OCI-LY1 (cell line): Measurements from ENCODE around the gene DYSF.

Experiments used
- H2AFZ ChIP-seq: fragments of 200-600 bp; sonication (generic), shearing (Covaris generic); 2 replicates; pipeline ENCODE4 v1.6.0; 2014; ENCODE audit warnings: antibody characterized with exemption, mild to moderate bottlenecking, low read length
- H3F3A ChIP-seq: fragments of 200-600 bp; sonication (generic), shearing (Covaris generic); 2 replicates; pipeline ENCODE4 v1.6.0; 2014; ENCODE audit warnings: mild to moderate bottlenecking, antibody characterized with exemption, low read length, moderate library complexity; ENCODE audit not compliant: insufficient read depth
- H3K27ac ChIP-seq: fragments of 200-600 bp; sonication (generic); 2 replicates; pipeline ENCODE4 v1.5.1; 2014; ENCODE audit warnings: low read length, mixed run types, mild to moderate bottlenecking, low read depth; ENCODE audit not compliant: poor library complexity, severe bottlenecking
- H3K27me3 ChIP-seq: fragments of 200-600 bp; sonication (generic); 2 replicates; pipeline ENCODE4 v1.6.0; 2014; ENCODE audit warnings: antibody characterized with exemption, mild to moderate bottlenecking, low read length, moderate library complexity; ENCODE audit not compliant: insufficient read depth
- H3K36me3 ChIP-seq: fragments of 200-600 bp; sonication (generic); 2 replicates; pipeline ENCODE4 v1.6.1; 2014; ENCODE audit warnings: mild to moderate bottlenecking, antibody characterized with exemption, low read length, moderate library complexity, mixed read lengths; ENCODE audit not compliant: insufficient read depth
- H3K4me1 ChIP-seq: fragments of 200-600 bp; sonication (generic); 2 replicates; pipeline ENCODE4 v1.5.1; 2014; ENCODE audit warnings: mild to moderate bottlenecking, low read length, moderate library complexity; ENCODE audit not compliant: insufficient read depth, severe bottlenecking
- H3K4me2 ChIP-seq: fragments of 200-600 bp; sonication (generic), shearing (Covaris generic); 2 replicates; pipeline ENCODE4 v1.6.1; 2014; ENCODE audit warnings: low read length
- H3K4me3 ChIP-seq: fragments of 200-600 bp; sonication (generic); 2 replicates; pipeline ENCODE4 v1.5.1; 2014; ENCODE audit warnings: low read length, low read depth, mild to moderate bottlenecking, mixed read lengths; ENCODE audit not compliant: poor library complexity, severe bottlenecking
- H3K79me2 ChIP-seq: fragments of 200-600 bp; shearing (Covaris generic); 2 replicates; pipeline ENCODE4 v1.6.1; 2016; ENCODE audit warnings: mixed run types, low read length, mixed read lengths; ENCODE audit not compliant: insufficient read depth
- H3K9ac ChIP-seq: fragments of 200-600 bp; sonication (generic), shearing (Covaris generic); 2 replicates; pipeline ENCODE4 v1.6.1; 2014; ENCODE audit warnings: mild to moderate bottlenecking, low read length, mixed read lengths
- H3K9me2 ChIP-seq: fragments of 200-600 bp; sonication (generic), shearing (Covaris generic); 2 replicates; pipeline ENCODE4 v1.6.1; 2014; ENCODE audit warnings: low read depth, mild to moderate bottlenecking, low read length, mixed read lengths
- H3K9me3 ChIP-seq: fragments of 200-600 bp; shearing (Covaris generic); 2 replicates; pipeline ENCODE4 v1.6.1; 2014; ENCODE audit warnings: low read length, mixed read lengths
- H4K20me1 ChIP-seq: fragments of 200-600 bp; sonication (generic), shearing (Covaris generic); 2 replicates; pipeline ENCODE4 v1.6.0; 2016; ENCODE audit warnings: mild to moderate bottlenecking, low read length; ENCODE audit not compliant: insufficient read depth
- CTCF ChIP-seq: fragments of 200-600 bp; sonication (generic), shearing (Covaris generic); IDR thresholded peaks from 2 replicates; pipeline ENCODE4 v1.5.1; 2017; ENCODE audit warnings: mild to moderate bottlenecking, antibody characterized with exemption, low read length, moderate library complexity, mixed read lengths
- EZH2 ChIP-seq: fragments of 200-600 bp; sonication (generic), shearing (Covaris generic); IDR thresholded peaks from 2 replicates; pipeline ENCODE4 v1.8.0; 2017; ENCODE audit warnings: borderline replicate concordance, mixed run types, mild to moderate bottlenecking, antibody characterized with exemption, low read length, moderate library complexity, mixed read lengths

Gene DYSF

GRCh38 chr2:71494523-71495155, 41.3 kb downstream of the DYSF start:
- Histone ChIP-seq H3K27me3 (no peaks in the 10 kb centered on the region), H3K4me2 (no peak overlapping the region), H3K9me3 (no peaks in the 10 kb centered on the region), H2AFZ (no peak overlapping the region), H3K9ac (no peak overlapping the region), H4K20me1 (no peaks in the 10 kb centered on the region), H3K79me2 (no peaks in the 10 kb centered on the region), H3K9me2 (no peaks in the 10 kb centered on the region), H3K36me3 (no peaks in the 10 kb centered on the region), H3K4me1 (no peaks in the 10 kb centered on the region), H3K27ac (no peak overlapping the region), H3F3A (no peaks in the 10 kb centered on the region), H3K4me3 (no peak overlapping the region)
- TF ChIP-seq CTCF, result no peak
- TF ChIP-seq EZH2, result no peak

- Histone ChIP-seq H3F3A (no peaks in the 10 kb centered on the region), H3K36me3 (no peaks in the 10 kb centered on the region), H3K27ac (no peak overlapping the region), H4K20me1 (no peaks in the 10 kb centered on the region), H3K27me3 (no peaks in the 10 kb centered on the region), H3K9ac (no peak overlapping the region), H3K9me2 (no peaks in the 10 kb centered on the region), H3K9me3 (no peaks in the 10 kb centered on the region), H3K4me3 (no peak overlapping the region), H3K4me1 (no peaks in the 10 kb centered on the region), H2AFZ (no peak overlapping the region), H3K4me2 (no peak overlapping the region), H3K79me2 (no peaks in the 10 kb centered on the region)
- TF ChIP-seq EZH2 (no peak), CTCF (no peak)
Measured at GRCh38 chr2:71496156-71496770, 42.9 kb downstream of the DYSF start.

DNA sequence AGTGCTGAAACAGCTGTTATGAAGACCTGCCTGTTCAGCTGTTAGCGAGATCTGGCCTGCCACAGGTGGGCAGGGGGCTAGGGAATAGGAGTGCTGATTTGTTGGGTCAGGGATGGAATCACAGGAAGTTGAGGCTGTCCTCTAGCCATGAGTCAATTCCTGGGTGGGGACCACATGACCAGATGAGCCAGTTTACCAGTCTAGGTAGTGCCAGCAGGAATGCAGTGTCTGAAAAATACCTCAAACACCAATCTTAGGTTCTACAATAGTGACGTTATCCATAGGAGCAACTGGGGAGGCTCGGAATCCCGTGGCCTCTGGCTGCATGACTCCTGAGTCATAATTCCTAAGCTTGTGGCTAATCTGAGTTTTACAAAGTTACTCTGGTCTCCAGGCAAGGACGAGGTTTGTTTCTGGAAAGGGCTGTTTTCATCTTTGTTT, 44.9 kb downstream of the DYSF start:
- H3K27ac ChIP-seq, result no peak overlapping the region
- no peaks in the 10 kb centered on the region for H3K36me3 ChIP-seq
- no peaks in the 10 kb centered on the region for H4K20me1 ChIP-seq
- H3K9ac ChIP-seq, result no peak overlapping the region
- H3F3A ChIP-seq, result no peaks in the 10 kb centered on the region
- no peak overlapping the region for H2AFZ ChIP-seq
- H3K4me2 ChIP-seq, result no peak overlapping the region
- H3K4me3 ChIP-seq, result no peak overlapping the region
- no peaks in the 10 kb centered on the region for H3K9me3 ChIP-seq
- H3K27me3 ChIP-seq, result no peaks in the 10 kb centered on the region
- H3K79me2 ChIP-seq, result no peaks in the 10 kb centered on the region
- no peaks in the 10 kb centered on the region for H3K9me2 ChIP-seq
- TF ChIP-seq CTCF, result no peak
- no peaks in the 10 kb centered on the region for H3K4me1 ChIP-seq
